HG02938 (cell line): ENCODE measurements around the gene CDK6.
"Not testable (repeated sequence)": the region's sequence is repeated elsewhere in the genome, so short reads cannot be mapped to it uniquely, and the experiment has no call there.

ENCODE experiments used
- ATAC-seq: cut with Tn5 transposase; IDR thresholded peaks from one replicate; pipeline ENCODE4 v1.9.1; 2021; ENCODE audit warnings: mild to moderate bottlenecking, moderate library complexity; ENCODE audit not compliant: unreplicated experiment

CDK6 gene

GRCh38 chr7:92836489-92836999 lies at the start of gene CDK6:
CDK6 (minus strand) TSS chr7:92836573; CDS start chr7:92833323, 3,250 bp downstream.
- ATAC-seq: no peak

DNA sequence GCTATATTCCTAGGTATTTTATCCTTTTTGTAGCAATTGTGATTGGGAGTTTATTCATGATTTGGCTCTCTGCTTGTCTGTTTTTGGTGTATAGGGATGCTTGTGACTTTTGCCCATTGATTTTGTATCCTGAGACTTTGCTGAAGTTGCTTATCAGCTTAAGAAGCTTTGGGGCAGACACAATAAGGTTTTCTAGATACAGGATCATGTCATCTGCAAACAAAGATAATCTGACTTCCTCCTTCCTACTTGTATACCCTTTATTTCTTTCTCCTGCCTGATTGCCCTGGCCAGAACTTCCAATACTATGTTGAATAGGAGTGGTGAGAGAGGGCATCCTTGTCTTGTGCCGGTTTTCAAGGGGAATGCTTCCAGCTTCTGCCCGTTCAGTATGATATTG lies 49.7 kb upstream of the CDK6 start:
- ATAC-seq: not testable (repeated sequence)

DNA sequence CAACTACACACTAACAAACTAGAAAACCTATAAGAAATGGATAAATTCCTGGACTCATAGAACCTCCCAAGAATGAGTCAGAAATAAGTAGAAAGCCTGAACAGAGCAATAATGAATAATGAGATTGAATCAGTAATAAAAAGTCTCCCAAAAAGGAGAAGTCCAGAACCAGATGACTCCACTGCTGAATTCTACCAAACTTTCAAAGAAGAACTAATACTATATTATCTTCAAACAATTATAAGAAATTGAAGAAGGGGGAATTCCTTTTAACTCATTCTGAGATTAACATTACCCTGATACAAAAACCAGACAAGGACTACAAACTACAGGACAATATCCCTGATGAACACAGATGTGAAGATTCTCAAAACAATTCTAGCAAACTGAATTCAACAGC lies 47.8 kb upstream of the CDK6 start:
- no peak for ATAC-seq

DNA sequence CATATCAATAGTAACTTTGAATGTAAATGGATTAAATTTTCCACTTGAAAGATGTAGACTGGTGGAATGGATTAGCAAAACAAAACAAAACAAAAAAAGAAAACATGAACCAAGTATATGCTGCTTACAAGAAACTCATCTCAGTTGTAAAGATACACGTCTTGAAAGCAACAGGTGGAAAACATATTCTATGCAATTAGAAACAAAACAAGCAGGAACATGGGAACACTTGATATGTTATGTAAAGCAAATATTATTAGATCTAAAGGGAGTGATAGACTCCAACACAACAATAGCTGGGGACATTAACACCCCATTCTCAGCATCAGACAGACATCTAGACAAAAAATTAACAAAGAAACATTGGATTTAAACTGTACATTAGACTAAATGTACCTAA lies 46.4 kb upstream of the CDK6 start:
- no peak for ATAC-seq

GRCh38 chr7:92881091-92881485 lies 44.7 kb upstream of the CDK6 start:
- no peak for ATAC-seq

GRCh38 chr7:92880212-92881090 lies 44.1 kb upstream of the CDK6 start:
- no peak for ATAC-seq

GRCh38 chr7:92877367-92877766 lies 41.0 kb upstream of the CDK6 start:
- no peak for ATAC-seq

- no peak for ATAC-seq
Measured at GRCh38 chr7:92876836-92877235, 40.5 kb upstream of the CDK6 start.

GRCh38 chr7:92875719-92876118 lies 39.3 kb upstream of the CDK6 start:
- no peak for ATAC-seq

DNA sequence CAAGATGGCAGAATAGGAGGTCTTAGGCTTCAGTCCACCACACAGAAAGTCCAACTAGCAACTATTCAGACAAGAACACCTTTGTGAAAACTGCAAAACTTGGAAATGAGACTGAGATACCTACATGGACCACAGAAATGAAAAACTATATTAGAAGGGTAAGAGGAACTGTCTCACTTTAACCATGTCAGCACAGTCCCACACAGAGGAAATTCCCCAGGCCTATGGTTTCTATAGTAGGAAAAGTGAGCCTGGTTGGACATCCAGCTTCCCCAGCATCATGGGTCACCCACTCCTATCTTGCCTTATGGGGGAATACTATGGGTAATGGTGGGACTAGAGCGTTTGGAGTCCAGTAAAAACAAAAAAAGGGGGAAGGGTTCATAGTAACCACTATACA lies 38.8 kb upstream of the CDK6 start:
- ATAC-seq: no peak

DNA sequence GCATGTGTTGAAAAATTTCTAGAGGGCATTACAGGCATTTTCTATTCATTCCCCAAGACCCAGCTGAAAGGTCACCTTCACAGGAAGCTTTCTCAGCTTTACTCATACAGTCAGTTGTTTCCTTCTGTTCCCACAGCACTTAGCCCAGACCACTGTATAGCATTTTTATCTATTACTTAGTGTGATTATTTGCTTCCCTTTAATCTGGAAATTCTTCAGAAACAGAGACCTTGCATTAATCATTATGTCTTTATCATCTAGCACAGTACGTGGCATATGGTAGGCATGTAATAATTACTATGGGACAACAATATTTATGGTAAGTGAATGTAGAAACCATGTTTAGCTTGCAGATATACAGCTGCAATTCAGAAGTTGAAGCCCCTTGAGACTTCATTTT lies 38.2 kb upstream of the CDK6 start:
- ATAC-seq: no peak

DNA sequence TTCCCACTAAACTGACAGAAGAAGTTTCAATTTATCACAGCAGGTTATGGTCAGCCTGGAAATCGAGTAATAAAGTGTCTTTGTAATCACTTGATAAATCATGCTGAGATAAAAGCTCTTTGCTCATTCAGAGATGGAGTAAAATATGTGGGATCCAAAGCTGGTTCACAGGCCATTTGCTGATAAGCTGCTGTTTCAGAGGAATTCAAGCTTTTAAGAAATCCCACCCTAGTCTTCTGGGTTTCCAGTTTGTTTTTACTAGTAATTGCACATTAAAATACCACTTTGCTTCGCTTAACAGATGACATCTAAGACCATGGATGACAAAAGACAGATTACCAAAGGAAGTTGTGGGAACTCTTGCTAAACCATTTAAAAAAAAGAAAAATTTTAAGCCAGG lies 37.4 kb upstream of the CDK6 start:
- no peak for ATAC-seq

GRCh38 chr7:92872701-92873100 lies 36.3 kb upstream of the CDK6 start:
- no peak for ATAC-seq

- ATAC-seq: no peak
Measured at GRCh38 chr7:92868683-92869293, 32.4 kb upstream of the CDK6 start.

GRCh38 chr7:92864169-92864568 lies 27.8 kb upstream of the CDK6 start:
- ATAC-seq: not testable (repeated sequence)

DNA sequence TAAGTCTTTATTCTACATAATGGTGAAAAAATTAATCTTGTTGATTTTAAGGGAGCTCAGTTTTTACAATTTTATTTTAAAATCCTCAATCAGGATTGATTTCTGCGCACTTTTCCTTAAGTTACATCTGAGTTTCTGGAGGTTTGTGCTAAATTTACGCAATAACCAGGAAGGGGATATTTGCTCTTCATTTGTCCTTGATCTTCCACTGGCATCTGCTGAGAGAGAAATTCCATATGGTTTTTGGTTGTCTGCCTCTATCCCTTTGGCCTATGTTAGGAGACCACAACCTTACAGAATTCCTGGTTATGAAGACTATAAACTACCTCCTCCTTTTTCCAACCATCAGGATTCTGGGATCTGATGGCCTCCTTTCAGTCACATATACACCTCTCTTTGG lies 20.1 kb upstream of the CDK6 start:
- ATAC-seq: no peak

- peak; percentile 84 for ATAC-seq
Measured at GRCh38 chr7:92854501-92855238, 18.3 kb upstream of the CDK6 start.

- ATAC-seq: no peak
Measured at GRCh38 chr7:92851732-92852131, 15.4 kb upstream of the CDK6 start.

- no peak for ATAC-seq
Measured at GRCh38 chr7:92850516-92850915, 14.1 kb upstream of the CDK6 start.

GRCh38 chr7:92849322-92849721 lies 12.9 kb upstream of the CDK6 start:
- ATAC-seq: no peak

- no peak for ATAC-seq
Measured at GRCh38 chr7:92848851-92849250, 12.5 kb upstream of the CDK6 start.

DNA sequence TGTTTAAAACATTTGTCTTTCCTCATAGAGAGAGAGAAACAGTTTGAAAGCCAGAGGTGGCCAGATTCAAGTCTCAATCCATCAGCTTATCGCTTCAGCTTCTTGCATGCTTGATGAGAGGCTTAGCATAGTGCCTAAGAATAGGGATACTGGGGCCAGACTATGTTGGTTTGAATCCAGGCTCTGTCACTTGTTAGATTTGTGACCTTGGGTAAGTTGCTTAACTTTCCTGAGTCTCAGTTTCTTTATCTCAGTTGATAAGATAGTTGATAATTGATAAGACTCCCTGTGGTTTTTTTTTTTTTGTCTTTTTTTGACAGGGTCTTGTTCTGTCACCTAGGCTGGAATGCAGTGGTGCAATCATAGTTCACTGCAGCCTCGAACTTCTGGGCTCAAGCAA lies 12.1 kb upstream of the CDK6 start:
- ATAC-seq: no peak
